ENCODE measurements around the gene LRG1. TPM values are rescaled to one million over a fixed set of nuclear protein-coding genes. Genes with fewer than 3 reads are reported as not detected.
A peak's percentile ranks its signal among the peaks of the same experiment; 100 is the strongest.

LRG1 gene
- total and polyA plus RNA-seq, 2 donors from 2014 or later, result 2.2 to 26.4 TPM

DNA sequence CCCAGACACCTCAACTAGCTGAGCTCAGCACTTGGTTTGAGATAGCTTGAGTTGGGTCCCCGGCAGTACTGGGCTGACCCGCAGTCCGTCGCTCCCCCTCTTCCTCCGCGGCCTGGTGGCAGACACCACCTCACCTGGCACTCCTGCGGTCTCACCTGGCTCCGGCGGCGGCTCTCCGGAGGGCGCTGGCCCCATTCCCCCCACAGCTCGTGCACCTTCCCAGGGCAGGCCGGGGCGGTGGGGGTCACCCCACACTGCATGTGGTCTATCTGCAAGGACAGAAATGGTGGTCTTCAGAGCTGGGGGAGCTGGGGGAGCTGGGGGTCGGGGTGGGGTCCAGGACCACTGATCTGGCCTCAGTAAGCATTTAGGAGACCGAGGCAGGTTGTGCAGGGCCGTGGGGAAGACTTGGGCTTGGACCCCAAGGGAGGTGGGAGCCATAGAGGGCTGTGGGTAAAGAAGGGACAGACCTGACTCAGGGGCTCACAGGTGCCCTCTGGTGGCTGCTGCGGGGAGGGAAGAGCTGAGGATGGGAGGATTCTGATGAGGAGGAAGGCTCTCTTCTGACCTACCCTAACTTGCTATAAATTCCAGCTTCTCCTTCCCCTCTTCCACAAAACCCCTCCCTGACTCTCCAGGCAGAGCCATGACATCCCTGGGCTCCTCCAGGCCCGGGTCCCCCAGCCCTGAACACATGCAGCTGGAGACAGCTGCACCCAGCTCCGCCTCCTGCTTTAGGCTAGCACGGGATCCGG, 14.9 kb downstream of the LRG1 start:
- Histone ChIP-seq H3K27me3 (ENCODE audit: control insufficient read depth, insufficient read depth, low read length) (no peaks in the 10 kb centered on the region), H3K4me3 (ENCODE audit: low read length in 3 of 3) (no peak overlapping the region), H3K9ac (ENCODE audit: low read length in 3 of 3) (no peak overlapping the region), H3K9me3 (ENCODE audit: control insufficient read depth in 2 of 3, insufficient read depth in 1 of 3, low read length in 3 of 3) (no peaks in the 10 kb centered on the region), H3K27ac (ENCODE audit: low read depth in 2 of 2, low read length in 2 of 2) (no peak overlapping the region), H3K36me3 (ENCODE audit: control insufficient read depth in 2 of 3, insufficient read depth in 3 of 3, low read length in 3 of 3) (no peaks in the 10 kb centered on the region), H3K4me1 (ENCODE audit: control insufficient read depth in 2 of 3, insufficient read depth in 2 of 3, low read depth in 1 of 3, low read length in 3 of 3) (peaks cover 0 to 2% (median 0%) of the 10 kb centered on the region in 3 donors)
- FAIRE-seq (no peak), DNase-seq (peak in 2 of 5 donors; percentile 17 to 49)
- TF ChIP-seq, protein P1, sequence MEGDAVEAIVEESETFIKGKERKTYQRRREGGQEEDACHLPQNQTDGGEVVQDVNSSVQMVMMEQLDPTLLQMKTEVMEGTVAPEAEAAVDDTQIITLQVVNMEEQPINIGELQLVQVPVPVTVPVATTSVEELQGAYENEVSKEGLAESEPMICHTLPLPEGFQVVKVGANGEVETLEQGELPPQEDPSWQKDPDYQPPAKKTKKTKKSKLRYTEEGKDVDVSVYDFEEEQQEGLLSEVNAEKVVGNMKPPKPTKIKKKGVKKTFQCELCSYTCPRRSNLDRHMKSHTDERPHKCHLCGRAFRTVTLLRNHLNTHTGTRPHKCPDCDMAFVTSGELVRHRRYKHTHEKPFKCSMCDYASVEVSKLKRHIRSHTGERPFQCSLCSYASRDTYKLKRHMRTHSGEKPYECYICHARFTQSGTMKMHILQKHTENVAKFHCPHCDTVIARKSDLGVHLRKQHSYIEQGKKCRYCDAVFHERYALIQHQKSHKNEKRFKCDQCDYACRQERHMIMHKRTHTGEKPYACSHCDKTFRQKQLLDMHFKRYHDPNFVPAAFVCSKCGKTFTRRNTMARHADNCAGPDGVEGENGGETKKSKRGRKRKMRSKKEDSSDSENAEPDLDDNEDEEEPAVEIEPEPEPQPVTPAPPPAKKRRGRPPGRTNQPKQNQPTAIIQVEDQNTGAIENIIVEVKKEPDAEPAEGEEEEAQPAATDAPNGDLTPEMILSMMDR (IDR thresholded peaks at IDR 0.05; ENCODE audit: borderline replicate concordance, extremely low read depth, insufficient read depth), result peak; percentile 49
- intact Hi-C loops (cut with DNase I), result no loop called here

DNA sequence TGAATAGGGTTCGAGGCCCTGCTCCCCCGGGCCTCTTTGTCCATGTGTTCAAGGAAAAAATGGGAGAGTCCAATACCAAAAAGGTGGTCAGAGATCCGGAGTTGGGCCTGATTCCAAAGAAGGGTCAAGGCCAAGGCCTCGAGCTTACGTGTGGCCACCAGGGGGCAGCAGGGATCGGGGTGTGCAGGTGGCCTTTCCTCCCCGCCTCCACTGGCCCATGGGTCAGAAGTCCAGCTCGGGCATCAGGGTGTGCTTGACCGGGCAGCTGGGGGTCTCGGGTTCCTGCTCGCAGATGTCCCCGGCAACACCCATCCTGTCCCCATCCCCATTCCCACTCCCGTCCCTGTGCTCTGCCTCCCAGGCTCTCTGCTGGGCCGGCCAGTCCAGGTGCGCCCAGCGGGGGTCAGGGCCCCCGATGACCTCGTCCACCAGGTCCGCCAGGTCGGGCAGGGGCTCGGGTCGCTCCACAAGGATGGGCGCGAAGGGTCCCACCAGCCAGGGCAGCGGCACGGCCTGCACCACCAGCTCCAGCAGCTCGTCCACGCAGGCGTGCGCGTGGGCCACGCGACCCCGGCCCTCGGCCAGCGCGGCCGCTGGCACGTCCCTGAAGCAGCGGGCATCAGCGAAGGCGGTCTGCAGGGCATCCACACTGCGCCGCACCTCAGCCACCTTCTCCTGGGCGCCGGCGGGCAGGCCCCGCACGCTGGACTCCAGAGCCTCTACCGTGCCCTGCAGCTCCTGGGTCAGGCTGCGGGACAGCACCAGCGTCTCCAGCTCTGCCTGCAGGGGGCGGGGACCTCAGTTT, 16.3 kb downstream of the LRG1 start:
- Histone ChIP-seq H3K27me3 (ENCODE audit: control insufficient read depth, insufficient read depth, low read length) (no peaks in the 10 kb centered on the region), H3K4me1 (ENCODE audit: control insufficient read depth in 2 of 3, insufficient read depth in 2 of 3, low read depth in 1 of 3, low read length in 3 of 3) (peaks cover 0 to 7% (median 0%) of the 10 kb centered on the region in 3 donors), H3K36me3 (ENCODE audit: control insufficient read depth in 2 of 3, insufficient read depth in 3 of 3, low read length in 3 of 3) (no peaks in the 10 kb centered on the region), H3K4me3 (ENCODE audit: low read length in 3 of 3) (no peak overlapping the region), H3K27ac (ENCODE audit: low read depth in 2 of 2, low read length in 2 of 2) (no peak overlapping the region), H3K9ac (ENCODE audit: low read length in 3 of 3) (no peak overlapping the region), H3K9me3 (ENCODE audit: control insufficient read depth in 2 of 3, insufficient read depth in 1 of 3, low read length in 3 of 3) (no peaks in the 10 kb centered on the region)
- DNase-seq, result peak in 1 of 5 donors; percentile 19
- FAIRE-seq, result no peak
- intact Hi-C loops (cut with DNase I), result no loop called here
- TF ChIP-seq, protein P1 (IDR thresholded peaks at IDR 0.05; ENCODE audit: borderline replicate concordance, extremely low read depth, insufficient read depth), result peak; percentile 63

- Histone ChIP-seq H3K27ac (ENCODE audit: low read depth in 2 of 2, low read length in 2 of 2) (no peak overlapping the region), H3K36me3 (ENCODE audit: control insufficient read depth in 2 of 3, insufficient read depth in 3 of 3, low read length in 3 of 3) (no peaks in the 10 kb centered on the region), H3K9ac (ENCODE audit: low read length in 3 of 3) (no peak overlapping the region), H3K4me3 (ENCODE audit: low read length in 3 of 3) (no peak overlapping the region), H3K9me3 (ENCODE audit: control insufficient read depth in 2 of 3, insufficient read depth in 1 of 3, low read length in 3 of 3) (no peaks in the 10 kb centered on the region), H3K4me1 (ENCODE audit: control insufficient read depth in 2 of 3, insufficient read depth in 2 of 3, low read depth in 1 of 3, low read length in 3 of 3) (peaks cover 0 to 7% (median 0%) of the 10 kb centered on the region in 3 donors), H3K27me3 (ENCODE audit: control insufficient read depth, insufficient read depth, low read length) (no peaks in the 10 kb centered on the region)
- no peak for DNase-seq
- intact Hi-C loops (cut with DNase I), result no loop called here
- TF ChIP-seq, protein P1 (IDR thresholded peaks at IDR 0.05; ENCODE audit: borderline replicate concordance, extremely low read depth, insufficient read depth), result no peak
- no peak for FAIRE-seq
Observed at GRCh38 chr19:4522291-4523002, 17.4 kb downstream of the LRG1 start.

All from kidney (tissue), 14 donors.